ENCODE data around the gene BSN. TPM values are rescaled to one million over a fixed set of nuclear protein-coding genes. Genes with fewer than 3 reads are reported as not detected.

Gene BSN
- total and polyA plus RNA-seq, 2 donors (not counting 1 experiment from before 2014, with no cell fraction given): 0.03 to 0.20 TPM

DNA sequence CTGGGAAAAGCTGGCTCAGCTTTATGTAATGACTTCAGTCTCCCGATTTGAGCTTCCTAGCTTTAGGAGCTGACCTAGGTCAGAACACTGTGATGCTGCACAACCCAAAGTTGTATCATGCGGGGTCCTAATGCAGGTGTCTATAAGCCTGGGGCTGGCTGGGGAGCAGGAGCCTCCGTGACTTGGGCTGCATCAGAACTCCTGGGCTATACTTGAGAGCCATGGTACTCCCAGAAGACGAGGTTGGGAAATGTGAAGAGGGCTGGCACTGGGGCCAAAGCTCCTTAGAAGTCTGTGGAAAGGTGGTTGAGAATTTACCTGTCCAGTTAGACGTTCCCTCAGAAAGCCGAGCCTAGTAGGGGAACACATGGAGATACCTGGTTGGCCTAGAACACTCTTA lies 57.0 kb downstream of the BSN start:
- Histone ChIP-seq H3K4me1 (ENCODE audit: control insufficient read depth in 2 of 2, insufficient read depth in 2 of 2, low read length in 2 of 2) (no peaks in the 10 kb centered on the region), H3K27ac (ENCODE audit: low read length in 2 of 2) (no peak overlapping the region), H2AFZ (ENCODE audit: insufficient read depth, low read depth, low read length, poor library complexity, severe bottlenecking) (no peak overlapping the region), H3K9ac (ENCODE audit: low read length) (no peak overlapping the region), H3K4me3 (ENCODE audit: control extremely low read depth in 1 of 5, extremely low read depth in 1 of 5, insufficient read depth in 1 of 5, low read depth in 2 of 5, low read length in 4 of 5) (no peak overlapping the region), H3K36me3 (replicated peaks in 1 of 2; ENCODE audit: control extremely low read depth in 1 of 2, control insufficient read depth in 1 of 2, extremely low read depth in 1 of 2, insufficient read depth in 2 of 2, low read length in 1 of 2) (no peaks in the 10 kb centered on the region), H3K27me3 (replicated peaks in 1 of 4; ENCODE audit: control extremely low read depth in 1 of 4, control insufficient read depth in 3 of 4, insufficient read depth in 4 of 4, low read length in 3 of 4) (no peaks in the 10 kb centered on the region), H3K9me3 (ENCODE audit: control extremely low read depth in 1 of 3, control insufficient read depth in 2 of 3, insufficient read depth in 1 of 3, low read length in 2 of 3) (peaks cover 0 to 7% (median 0%) of the 10 kb centered on the region in 3 donors), H3K4me2 (replicated peaks; ENCODE audit: low read depth, low read length, poor library complexity, severe bottlenecking) (no peak overlapping the region), H3K79me2 (ENCODE audit: control insufficient read depth, insufficient read depth, low read length) (no peaks in the 10 kb centered on the region), H4K20me1 (ENCODE audit: control insufficient read depth, insufficient read depth, low read length, poor library complexity, severe bottlenecking) (no peaks in the 10 kb centered on the region)
- H3K4me3 Mint-ChIP-seq: no peak overlapping the region
- no peaks in the 10 kb centered on the region for H3K9me3 Mint-ChIP-seq (ENCODE audit: insufficient read depth)
- H3K27me3 Mint-ChIP-seq: no peaks in the 10 kb centered on the region
- TF ChIP-seq, protein P1, sequence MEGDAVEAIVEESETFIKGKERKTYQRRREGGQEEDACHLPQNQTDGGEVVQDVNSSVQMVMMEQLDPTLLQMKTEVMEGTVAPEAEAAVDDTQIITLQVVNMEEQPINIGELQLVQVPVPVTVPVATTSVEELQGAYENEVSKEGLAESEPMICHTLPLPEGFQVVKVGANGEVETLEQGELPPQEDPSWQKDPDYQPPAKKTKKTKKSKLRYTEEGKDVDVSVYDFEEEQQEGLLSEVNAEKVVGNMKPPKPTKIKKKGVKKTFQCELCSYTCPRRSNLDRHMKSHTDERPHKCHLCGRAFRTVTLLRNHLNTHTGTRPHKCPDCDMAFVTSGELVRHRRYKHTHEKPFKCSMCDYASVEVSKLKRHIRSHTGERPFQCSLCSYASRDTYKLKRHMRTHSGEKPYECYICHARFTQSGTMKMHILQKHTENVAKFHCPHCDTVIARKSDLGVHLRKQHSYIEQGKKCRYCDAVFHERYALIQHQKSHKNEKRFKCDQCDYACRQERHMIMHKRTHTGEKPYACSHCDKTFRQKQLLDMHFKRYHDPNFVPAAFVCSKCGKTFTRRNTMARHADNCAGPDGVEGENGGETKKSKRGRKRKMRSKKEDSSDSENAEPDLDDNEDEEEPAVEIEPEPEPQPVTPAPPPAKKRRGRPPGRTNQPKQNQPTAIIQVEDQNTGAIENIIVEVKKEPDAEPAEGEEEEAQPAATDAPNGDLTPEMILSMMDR (IDR thresholded peaks at IDR 0.05): no peak
- ChIA-PET CTCF (no interaction called here), POLR2A (no interaction called here)
- 78% methylated on average over 6 of the region's 6 CpGs for WGBS (ENCODE audit: insufficient coverage)
- intact Hi-C loops (cut with micrococcal nuclease): no loop called here
- DNase-seq: no peak
- no peak for ATAC-seq (ENCODE audit: low read depth)
- H3K4me1 Mint-ChIP-seq: no peaks in the 10 kb centered on the region
- H3K27ac Mint-ChIP-seq: no peak overlapping the region

GRCh38 chr3:49611719-49612118 lies 57.4 kb downstream of the BSN start:
- H3K27ac ChIP-seq (ENCODE audit: low read length in 2 of 2): no peak overlapping the region
- H3K4me1 Mint-ChIP-seq: no peaks in the 10 kb centered on the region
- no peaks in the 10 kb centered on the region for H3K36me3 ChIP-seq (replicated peaks in 1 of 2; ENCODE audit: control extremely low read depth in 1 of 2, control insufficient read depth in 1 of 2, extremely low read depth in 1 of 2, insufficient read depth in 2 of 2, low read length in 1 of 2)
- no peaks in the 10 kb centered on the region for H4K20me1 ChIP-seq (ENCODE audit: control insufficient read depth, insufficient read depth, low read length, poor library complexity, severe bottlenecking)
- H3K79me2 ChIP-seq (ENCODE audit: control insufficient read depth, insufficient read depth, low read length): no peaks in the 10 kb centered on the region
- H3K27me3 ChIP-seq (replicated peaks in 1 of 4; ENCODE audit: control extremely low read depth in 1 of 4, control insufficient read depth in 3 of 4, insufficient read depth in 4 of 4, low read length in 3 of 4): no peaks in the 10 kb centered on the region
- H3K9ac ChIP-seq (ENCODE audit: low read length): no peak overlapping the region
- no peaks in the 10 kb centered on the region for H3K27me3 Mint-ChIP-seq
- POLR2A ChIA-PET: no interaction called here
- H3K27ac Mint-ChIP-seq: no peak overlapping the region
- no peak overlapping the region for H3K4me3 Mint-ChIP-seq
- intact Hi-C loops (cut with micrococcal nuclease): no loop called here
- H3K9me3 ChIP-seq (ENCODE audit: control extremely low read depth in 1 of 3, control insufficient read depth in 2 of 3, insufficient read depth in 1 of 3, low read length in 2 of 3): peaks cover 0 to 7% (median 0%) of the 10 kb centered on the region in 3 donors
- H2AFZ ChIP-seq (ENCODE audit: insufficient read depth, low read depth, low read length, poor library complexity, severe bottlenecking): no peak overlapping the region
- TF ChIP-seq, protein P1 (IDR thresholded peaks at IDR 0.05): no peak
- TF ChIP-seq EZH2 (IDR thresholded peaks at IDR 0.05; ENCODE audit: borderline replicate concordance, insufficient read depth, low read depth, low read length, poor library complexity, severe bottlenecking): no peak
- no peaks in the 10 kb centered on the region for H3K4me1 ChIP-seq (ENCODE audit: control insufficient read depth in 2 of 2, insufficient read depth in 2 of 2, low read length in 2 of 2)
- DNase-seq (no peak), ATAC-seq (ENCODE audit: low read depth) (no peak)
- no peak overlapping the region for H3K4me2 ChIP-seq (replicated peaks; ENCODE audit: low read depth, low read length, poor library complexity, severe bottlenecking)
- H3K9me3 Mint-ChIP-seq (ENCODE audit: insufficient read depth): no peaks in the 10 kb centered on the region
- CTCF ChIA-PET: no interaction called here
- no peak overlapping the region for H3K4me3 ChIP-seq (ENCODE audit: control extremely low read depth in 1 of 5, extremely low read depth in 1 of 5, insufficient read depth in 1 of 5, low read depth in 2 of 5, low read length in 4 of 5)
